IPS-20b (cell line): Measurements from ENCODE around the gene GIMAP6.
"Not testable (repeated sequence)": the region's sequence is repeated elsewhere in the genome, so short reads cannot be mapped to it uniquely, and the experiment has no call there.

Experiments
- H3K27ac ChIP-seq: one replicate; pipeline ENCODE4 v1.5.1; 2013; ENCODE audit warnings: low read length
- H3K27me3 ChIP-seq: 2 replicates; pipeline ENCODE4 v1.6.1; 2013; ENCODE audit warnings: mild to moderate bottlenecking, low read length, inconsistent platforms; ENCODE audit not compliant: insufficient read depth
- H3K36me3 ChIP-seq: 2 replicates; pipeline ENCODE4 v1.6.1; 2013; ENCODE audit warnings: low read depth, mild to moderate bottlenecking, inconsistent platforms, low read length, moderate library complexity; ENCODE audit not compliant: insufficient read depth
- H3K4me1 ChIP-seq: 2 replicates; pipeline ENCODE4 v1.6.1; 2013; ENCODE audit warnings: mild to moderate bottlenecking, control low read depth, inconsistent platforms, low read length, moderate library complexity; ENCODE audit not compliant: insufficient read depth
- H3K4me3 ChIP-seq: 2 replicates; pipeline ENCODE4 v1.5.1; 2013; ENCODE audit warnings: mild to moderate bottlenecking, low read length, inconsistent platforms
- H3K9ac ChIP-seq: 2 replicates; pipeline ENCODE4 v1.6.1; 2013; ENCODE audit warnings: low read depth, mild to moderate bottlenecking, inconsistent platforms, low read length, moderate library complexity
- H3K9me3 ChIP-seq: 2 replicates; pipeline ENCODE4 v1.6.1; 2013; ENCODE audit warnings: mild to moderate bottlenecking, low read depth, low read length, inconsistent platforms; ENCODE audit not compliant: insufficient read depth

Gene GIMAP6

DNA sequence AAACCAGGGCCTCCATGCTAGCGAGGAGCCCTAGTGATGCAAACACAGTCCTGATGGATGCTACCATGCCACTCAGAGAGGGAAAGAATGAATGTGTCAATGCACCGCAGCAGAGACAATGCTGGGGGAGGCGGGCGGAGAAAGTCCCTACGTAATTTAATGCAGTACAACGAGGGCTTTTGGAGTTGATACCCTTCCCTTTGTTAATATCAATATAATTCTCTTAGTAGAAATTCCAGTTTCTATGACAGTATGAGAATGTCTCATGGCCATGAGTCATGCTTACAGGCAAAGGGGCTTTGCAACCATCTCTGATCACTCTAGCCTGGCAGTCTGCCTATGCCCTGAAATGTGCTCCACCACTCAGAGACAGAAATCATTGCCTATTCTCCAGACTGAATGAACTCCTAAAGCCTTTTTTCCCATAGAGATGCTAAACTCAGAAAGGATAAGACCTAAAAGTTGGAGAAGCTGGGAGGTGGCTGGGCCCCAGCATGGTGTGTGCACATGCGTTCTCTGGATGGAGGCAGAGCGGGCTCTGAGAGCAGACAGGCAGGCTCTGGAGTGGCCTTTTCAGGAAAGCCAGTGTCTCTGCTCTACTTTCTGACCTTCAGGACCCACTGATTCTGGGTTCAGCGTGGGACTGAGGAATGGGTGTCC is 33.0 kb upstream of the GIMAP6 start:
- Histone ChIP-seq H3K4me3 (no peak overlapping the region), H3K27ac (no peak overlapping the region), H3K36me3 (no peaks in the 10 kb centered on the region), H3K27me3 (peaks cover 6% of the 10 kb centered on the region; the same call in 1 of the 2 replicates), H3K4me1 (no peaks in the 10 kb centered on the region), H3K9me3 (no peaks in the 10 kb centered on the region), H3K9ac (no peak overlapping the region)

DNA sequence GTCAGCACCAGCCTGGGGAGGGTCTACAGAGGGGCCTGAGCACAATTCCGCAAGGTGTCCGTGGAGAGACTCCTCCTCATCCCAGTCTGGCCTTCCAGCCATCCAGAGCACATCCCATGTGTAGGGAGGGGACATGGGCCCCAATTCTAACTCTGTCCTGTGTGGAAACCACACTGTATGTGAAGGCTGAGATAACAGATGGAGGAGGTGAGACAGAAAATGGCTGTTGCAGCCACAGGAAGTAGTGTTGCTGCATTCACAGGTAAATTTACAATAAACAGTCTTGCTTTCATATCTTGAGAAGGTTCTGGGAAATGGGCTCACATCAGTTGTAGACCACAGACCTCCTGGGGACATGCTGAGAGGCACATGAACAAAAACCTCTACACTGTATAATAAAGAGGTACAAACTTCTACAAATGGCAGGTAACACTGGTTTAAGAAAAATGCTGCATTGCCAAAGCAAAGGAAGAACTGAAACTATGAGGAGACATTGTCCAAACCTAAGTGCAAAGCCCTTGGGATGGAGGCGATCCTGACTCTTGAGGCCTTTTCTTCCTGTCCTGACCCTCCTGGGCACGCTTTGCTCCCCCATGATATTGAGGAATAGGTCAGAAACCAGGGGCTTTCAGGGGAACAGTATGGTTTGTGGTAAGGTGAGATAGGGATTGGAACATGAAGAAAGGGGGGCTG is 31.8 kb upstream of the GIMAP6 start:
- H3K9ac ChIP-seq: no peak overlapping the region
- no peak overlapping the region for H3K27ac ChIP-seq
- no peaks in the 10 kb centered on the region for H3K36me3 ChIP-seq
- no peaks in the 10 kb centered on the region for H3K9me3 ChIP-seq
- H3K27me3 ChIP-seq: peaks cover 6% of the 10 kb centered on the region; the same call in 1 of the 2 replicates
- no peaks in the 10 kb centered on the region for H3K4me1 ChIP-seq
- H3K4me3 ChIP-seq: no peak overlapping the region

DNA sequence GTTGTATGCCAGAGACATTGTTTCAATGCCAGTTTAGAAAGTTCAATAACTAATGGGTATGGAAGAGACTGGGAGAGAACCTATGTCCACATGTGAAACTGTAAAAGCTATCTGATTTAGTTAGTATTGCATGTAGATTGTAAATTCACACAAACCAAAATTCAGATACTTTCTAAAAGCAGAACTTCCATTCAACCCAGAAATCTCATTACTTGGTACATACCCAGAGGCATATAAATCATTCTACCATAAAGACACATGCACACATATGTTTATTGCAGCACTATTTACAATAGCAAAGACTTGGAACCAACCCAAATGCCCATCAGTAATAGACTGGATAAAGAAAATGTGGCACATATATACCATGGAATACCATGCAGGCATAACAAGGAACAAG is 30.6 kb upstream of the GIMAP6 start:
- H3K9me3 ChIP-seq, H3K4me1 ChIP-seq, H3K4me3 ChIP-seq, H3K9ac ChIP-seq, H3K27me3 ChIP-seq, H3K36me3 ChIP-seq, H3K27ac ChIP-seq: not testable (repeated sequence)

DNA sequence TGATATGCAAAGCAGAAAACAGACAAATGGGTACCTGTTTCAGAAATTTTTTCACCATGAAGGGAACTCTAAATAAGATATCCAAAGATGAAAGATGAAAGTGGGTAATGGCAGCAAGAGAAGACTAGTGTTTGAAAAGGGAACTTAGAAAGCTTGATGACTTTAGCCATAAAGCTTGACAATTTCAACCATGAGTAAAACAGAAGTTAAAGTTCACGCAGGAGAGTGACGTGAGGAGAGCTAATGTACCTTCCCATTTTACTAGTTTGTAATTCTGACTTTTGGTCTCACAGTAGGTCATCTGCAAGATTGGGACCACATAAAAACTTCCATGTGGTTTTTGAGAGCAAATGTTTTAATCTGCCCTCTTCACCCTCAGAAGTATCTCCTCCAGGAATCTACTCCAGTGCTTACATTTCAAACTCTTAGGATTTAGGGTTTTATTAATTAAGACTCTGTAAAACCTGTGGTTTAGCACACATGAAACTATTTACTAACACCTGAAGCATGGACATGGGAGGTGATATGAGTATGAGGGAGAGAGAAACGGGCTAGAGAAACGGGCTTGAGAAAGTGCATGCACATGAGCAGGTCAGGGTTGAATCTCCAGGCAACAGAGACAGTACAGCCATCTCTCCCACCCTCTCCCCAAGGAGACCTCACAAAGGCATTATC is 28.9 kb upstream of the GIMAP6 start:
- no peaks in the 10 kb centered on the region for H3K36me3 ChIP-seq
- H3K4me3 ChIP-seq: no peak overlapping the region
- H3K4me1 ChIP-seq: no peaks in the 10 kb centered on the region
- H3K9ac ChIP-seq: no peak overlapping the region
- peaks cover 6% of the 10 kb centered on the region; the same call in 1 of the 2 replicates for H3K9me3 ChIP-seq
- H3K27me3 ChIP-seq: peaks cover 11% of the 10 kb centered on the region
- no peak overlapping the region for H3K27ac ChIP-seq

DNA sequence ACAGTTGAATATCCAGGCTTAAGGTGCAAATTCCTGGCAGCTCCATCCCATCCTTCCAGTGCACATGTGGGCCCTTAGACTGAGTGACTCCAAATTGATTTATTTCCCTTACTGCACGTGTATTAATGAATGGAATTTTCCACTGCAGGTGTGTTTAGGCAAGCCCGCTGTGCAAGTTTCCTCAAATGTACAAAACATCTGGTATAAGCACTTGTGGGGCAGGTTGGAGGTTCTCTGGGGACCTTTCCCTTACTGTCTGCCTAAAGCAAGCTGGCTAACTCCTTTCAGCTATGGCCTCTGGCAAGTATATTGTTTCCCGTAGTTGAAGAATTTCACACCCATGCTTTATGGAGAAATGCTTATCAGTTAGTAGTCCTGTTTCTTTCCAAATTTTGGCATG is 25.3 kb upstream of the GIMAP6 start:
- no peak overlapping the region for H3K4me3 ChIP-seq
- no peak overlapping the region for H3K9ac ChIP-seq

DNA sequence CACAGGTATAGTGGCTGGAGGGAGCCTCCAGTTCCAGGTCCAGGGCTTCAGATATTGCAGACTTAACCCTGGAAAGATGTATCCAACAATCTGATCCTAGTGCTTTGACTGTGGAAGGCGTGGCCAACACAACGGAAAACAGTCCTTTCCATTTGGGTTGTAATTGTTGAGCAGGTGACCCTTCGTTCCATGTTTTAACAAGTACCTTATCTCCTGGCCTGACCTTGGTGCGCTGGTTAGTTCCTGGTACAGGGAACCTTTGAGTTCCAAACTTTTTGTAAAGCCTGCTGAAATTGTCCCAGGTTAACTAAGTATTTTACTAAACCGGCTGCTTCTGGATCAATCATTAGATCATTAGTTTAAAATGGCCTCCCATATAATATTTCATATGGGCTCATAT is 23.9 kb upstream of the GIMAP6 start:
- H3K9me3 ChIP-seq: peaks cover 6% of the 10 kb centered on the region; the same call in 1 of the 2 replicates
- no peaks in the 10 kb centered on the region for H3K36me3 ChIP-seq
- peaks cover 3% of the 10 kb centered on the region; the same call in 1 of the 2 replicates for H3K4me1 ChIP-seq
- peaks cover 4% of the 10 kb centered on the region; the same call in 1 of the 2 replicates for H3K27me3 ChIP-seq
- no peak overlapping the region for H3K4me3 ChIP-seq
- no peak overlapping the region for H3K9ac ChIP-seq
- no peak overlapping the region for H3K27ac ChIP-seq

More for the DNA sequence above, 25.3 kb upstream of the GIMAP6 start:
- no peak overlapping the region for H3K27ac ChIP-seq
- peaks cover 6% of the 10 kb centered on the region; the same call in 1 of the 2 replicates for H3K9me3 ChIP-seq
- H3K27me3 ChIP-seq: peaks cover 4% of the 10 kb centered on the region; the same call in 1 of the 2 replicates
- peaks cover 3% of the 10 kb centered on the region; the same call in 1 of the 2 replicates for H3K4me1 ChIP-seq
- H3K36me3 ChIP-seq: no peaks in the 10 kb centered on the region

DNA sequence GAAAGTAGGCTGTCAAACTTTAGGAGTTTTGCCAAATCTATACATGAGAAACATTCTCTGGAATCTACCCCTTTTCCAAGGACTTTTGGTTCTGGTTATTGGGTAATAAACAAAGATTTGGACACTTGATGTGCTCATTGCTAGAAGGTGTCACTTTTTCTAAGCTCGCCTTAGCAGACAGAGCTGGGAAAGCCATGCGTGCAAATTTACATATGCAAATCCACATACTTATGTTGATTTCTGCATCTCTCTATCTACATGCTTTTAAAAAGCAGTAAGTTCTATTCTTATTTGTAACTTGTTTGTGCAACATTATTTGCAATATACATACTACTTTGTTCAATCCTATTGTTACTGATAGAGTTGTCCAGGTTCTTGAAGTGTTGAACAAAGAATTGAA is 22.5 kb upstream of the GIMAP6 start:
- Histone ChIP-seq H3K27me3 (peaks cover 4% of the 10 kb centered on the region; the same call in 1 of the 2 replicates), H3K27ac (no peak overlapping the region), H3K36me3 (no peaks in the 10 kb centered on the region), H3K4me3 (no peak overlapping the region), H3K4me1 (peaks cover 3% of the 10 kb centered on the region; the same call in 1 of the 2 replicates), H3K9ac (no peak overlapping the region), H3K9me3 (peaks cover 6% of the 10 kb centered on the region; the same call in 1 of the 2 replicates)

DNA sequence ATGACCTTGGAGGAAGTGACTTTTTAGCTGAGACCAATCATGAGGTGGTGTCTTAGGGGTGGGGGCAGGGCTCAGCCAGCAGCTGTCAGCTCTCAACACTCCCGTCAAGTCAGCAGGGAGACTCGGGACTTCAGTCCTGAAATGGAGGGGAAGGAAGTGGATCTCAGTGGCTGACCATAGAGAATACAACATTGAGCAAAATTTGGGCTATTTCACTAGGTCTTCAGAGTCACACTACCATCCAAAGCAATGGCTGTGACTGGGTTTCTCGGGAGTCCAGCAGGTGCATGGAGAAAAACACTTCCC is 16.8 kb upstream of the GIMAP6 start:
- no peaks in the 10 kb centered on the region for H3K4me1 ChIP-seq
- no peak overlapping the region for H3K9ac ChIP-seq

DNA sequence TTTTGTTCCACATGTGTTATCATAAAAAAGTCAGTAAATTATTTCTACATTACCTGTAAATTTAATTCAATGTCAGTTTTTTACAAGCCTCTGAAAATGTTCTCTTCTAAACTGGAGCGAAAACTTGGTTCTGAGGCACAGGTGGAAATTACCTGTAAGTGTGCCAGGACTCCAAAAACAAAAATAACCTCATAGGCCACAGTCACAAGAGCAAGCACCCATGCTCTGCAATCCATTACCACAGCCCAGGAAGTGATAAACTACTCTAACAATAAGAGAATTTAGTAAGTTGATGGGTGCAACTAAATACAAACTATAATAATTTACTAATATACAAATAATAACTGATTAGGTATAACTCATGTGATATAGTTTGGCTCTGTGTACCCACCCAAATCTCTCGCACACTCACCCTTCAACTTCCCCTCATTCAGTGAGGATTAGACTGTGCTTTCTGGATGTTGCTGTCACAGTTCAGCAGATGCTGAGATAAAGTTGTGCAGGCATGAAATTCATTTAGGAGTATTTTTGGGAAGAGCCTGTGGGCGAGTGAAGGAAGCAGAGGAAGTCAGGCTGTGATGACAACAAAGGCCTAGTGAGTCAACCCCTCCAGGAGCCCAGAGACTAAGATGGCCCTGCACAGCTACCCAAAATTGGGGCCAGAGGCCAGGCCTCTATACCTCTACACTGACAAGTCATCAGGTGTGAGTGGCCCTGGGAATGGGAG is 16.3 kb upstream of the GIMAP6 start:
- no peaks in the 10 kb centered on the region for H3K9me3 ChIP-seq
- no peak overlapping the region for H3K9ac ChIP-seq
- H3K27me3 ChIP-seq: no peaks in the 10 kb centered on the region
- H3K4me3 ChIP-seq: no peak overlapping the region
- H3K27ac ChIP-seq: no peak overlapping the region
- no peaks in the 10 kb centered on the region for H3K36me3 ChIP-seq
- H3K4me1 ChIP-seq: no peaks in the 10 kb centered on the region

More for the DNA sequence above, 16.8 kb upstream of the GIMAP6 start:
- Histone ChIP-seq H3K27ac (no peak overlapping the region), H3K27me3 (no peaks in the 10 kb centered on the region), H3K4me3 (no peak overlapping the region), H3K36me3 (no peaks in the 10 kb centered on the region), H3K9me3 (no peaks in the 10 kb centered on the region)

DNA sequence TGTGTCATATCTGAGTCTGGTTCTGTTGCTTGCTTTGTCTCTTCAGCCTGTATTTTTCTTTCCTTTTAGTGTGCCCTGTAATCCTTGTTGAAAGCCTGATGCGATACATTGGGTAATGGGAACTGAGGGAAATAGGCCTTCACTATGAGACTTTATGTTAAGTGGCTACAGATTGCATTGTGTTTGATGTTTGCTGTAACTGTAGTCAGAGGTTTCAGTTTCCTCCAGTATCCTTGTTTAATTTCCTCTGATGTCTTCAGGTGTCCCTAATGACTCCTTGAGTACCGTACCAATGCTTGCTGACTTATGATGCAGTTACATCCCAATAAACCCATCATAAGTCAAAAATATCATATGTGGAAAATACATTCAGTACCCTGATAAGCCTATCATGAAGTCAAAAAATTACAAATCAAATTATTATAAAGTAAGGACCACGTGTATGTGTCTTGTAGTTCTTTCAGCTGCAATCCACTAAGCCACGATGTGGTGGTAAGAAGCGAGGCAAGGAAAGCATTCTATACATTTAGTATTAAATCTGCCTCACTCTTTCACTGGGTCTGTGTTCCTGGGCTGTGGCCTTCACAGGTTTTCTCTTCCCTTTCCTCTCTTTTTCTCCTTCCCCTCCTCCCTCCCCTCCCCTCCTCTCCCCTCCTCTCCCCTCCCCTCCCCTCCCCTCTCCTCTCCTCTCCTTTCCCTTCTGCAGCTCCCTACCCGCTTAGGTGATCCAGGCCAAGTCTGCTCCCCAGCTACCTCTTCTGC is 13.3 kb upstream of the GIMAP6 start:
- Histone ChIP-seq H3K36me3 (no peaks in the 10 kb centered on the region), H3K9ac (no peak overlapping the region), H3K4me1 (no peaks in the 10 kb centered on the region), H3K27ac (no peak overlapping the region), H3K9me3 (no peaks in the 10 kb centered on the region), H3K27me3 (no peaks in the 10 kb centered on the region), H3K4me3 (no peak overlapping the region)

DNA sequence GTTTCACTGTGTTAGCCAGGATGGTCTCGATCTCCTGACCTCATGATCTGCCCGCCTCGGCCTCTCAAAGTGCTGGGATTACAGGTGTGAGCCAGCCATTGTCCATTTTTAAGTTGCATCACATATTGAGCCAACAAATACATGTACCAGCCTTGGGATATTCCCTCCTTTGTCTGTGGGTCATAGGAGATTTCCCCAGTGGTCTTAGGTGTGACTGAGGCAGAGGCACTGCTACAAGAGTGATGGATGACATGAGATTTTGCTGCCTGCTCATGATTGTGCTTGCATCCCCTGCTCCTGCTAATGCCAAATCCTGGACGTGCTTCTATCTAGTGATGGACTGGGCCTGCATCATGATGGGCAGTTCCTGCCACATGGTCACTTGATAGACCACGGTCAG is 10.7 kb upstream of the GIMAP6 start:
- Histone ChIP-seq H3K27me3 (no peaks in the 10 kb centered on the region), H3K9ac (no peak overlapping the region), H3K9me3 (peaks cover 5% of the 10 kb centered on the region; the same call in 1 of the 2 replicates), H3K36me3 (no peaks in the 10 kb centered on the region), H3K27ac (no peak overlapping the region), H3K4me3 (no peak overlapping the region), H3K4me1 (no peaks in the 10 kb centered on the region)
